ENCODE data around the gene CTRB1. TPM values are rescaled to one million over a fixed set of nuclear protein-coding genes. Genes with fewer than 3 reads are reported as not detected.
A peak's percentile ranks its signal among the peaks of the same experiment; 100 is the strongest.

CTRB1 gene
- total and polyA plus RNA-seq, 4 donors, result 0.24 TPM; not detected in 3

GRCh38 chr16:75251280-75252048 lies 32.7 kb downstream of the CTRB1 start, which contains the start of gene BCAR1:
BCAR1 (minus strand) TSS chr16:75251624; CDS start chr16:75251482, 142 bp downstream.
- Histone ChIP-seq H3K4me3 (ENCODE audit: low read depth, low read length) (peak within 1 kb of the TSS; percentile 56), H3K4me1 (ENCODE audit: control insufficient read depth, insufficient read depth, low read length) (peaks cover 89% of the 10 kb centered on the region), H3K27me3 (ENCODE audit: control insufficient read depth, insufficient read depth, low read length) (no peaks in the 10 kb centered on the region), H3K9me3 (ENCODE audit: control insufficient read depth, insufficient read depth, low read length) (no peaks in the 10 kb centered on the region), H3K27ac (ENCODE audit: low read depth, low read length) (peak within 1 kb of the TSS; percentile 97), H3K36me3 (ENCODE audit: control insufficient read depth, insufficient read depth, low read length) (peaks cover 36% of the 10 kb centered on the region)
- under 1% methylated on average over 77 of the region's 84 CpGs for WGBS (ENCODE audit: insufficient coverage)
- DNase-seq (ENCODE audit: low read depth in 4 of 6, low spot score in 6 of 6), result peak in 5 of 6 donors; percentile 59 to 93 (median 78)

GRCh38 chr16:75252049-75252864 lies 33.5 kb downstream of the CTRB1 start:
- no peak for DNase-seq (ENCODE audit: low read depth in 4 of 6, low spot score in 6 of 6)
- peak overlapping the region; percentile 86 for H3K27ac ChIP-seq (ENCODE audit: low read depth, low read length)
- peaks cover 35% of the 10 kb centered on the region for H3K36me3 ChIP-seq (ENCODE audit: control insufficient read depth, insufficient read depth, low read length)
- H3K4me1 ChIP-seq (ENCODE audit: control insufficient read depth, insufficient read depth, low read length), result peaks cover 89% of the 10 kb centered on the region
- H3K4me3 ChIP-seq (ENCODE audit: low read depth, low read length), result peak overlapping the region; percentile 26
- no peaks in the 10 kb centered on the region for H3K27me3 ChIP-seq (ENCODE audit: control insufficient read depth, insufficient read depth, low read length)
- H3K9me3 ChIP-seq (ENCODE audit: control insufficient read depth, insufficient read depth, low read length), result no peaks in the 10 kb centered on the region
- 63% methylated on average over 19 of the region's 24 CpGs for WGBS (ENCODE audit: insufficient coverage)

- peaks cover 33% of the 10 kb centered on the region for H3K36me3 ChIP-seq (ENCODE audit: control insufficient read depth, insufficient read depth, low read length)
- no peaks in the 10 kb centered on the region for H3K27me3 ChIP-seq (ENCODE audit: control insufficient read depth, insufficient read depth, low read length)
- 69% methylated on average over 9 of the region's 15 CpGs for WGBS (ENCODE audit: insufficient coverage)
- peaks cover 89% of the 10 kb centered on the region for H3K4me1 ChIP-seq (ENCODE audit: control insufficient read depth, insufficient read depth, low read length)
- peak in 1 of 6 donors; percentile 65 for DNase-seq (ENCODE audit: low read depth in 4 of 6, low spot score in 6 of 6)
- no peaks in the 10 kb centered on the region for H3K9me3 ChIP-seq (ENCODE audit: control insufficient read depth, insufficient read depth, low read length)
- no peak overlapping the region for H3K4me3 ChIP-seq (ENCODE audit: low read depth, low read length)
- peak overlapping the region; percentile 86 for H3K27ac ChIP-seq (ENCODE audit: low read depth, low read length)
Measured at GRCh38 chr16:75252946-75253911, 34.4 kb downstream of the CTRB1 start.

GRCh38 chr16:75254359-75254837 lies 35.6 kb downstream of the CTRB1 start:
- H3K4me1 ChIP-seq (ENCODE audit: control insufficient read depth, insufficient read depth, low read length), result peaks cover 88% of the 10 kb centered on the region
- 71% methylated on average over 4 of the region's 5 CpGs for WGBS (ENCODE audit: insufficient coverage)

GRCh38 chr16:75256059-75256571 lies 37.3 kb downstream of the CTRB1 start:
- 85% methylated on average over 9 of the region's 12 CpGs for WGBS (ENCODE audit: insufficient coverage)
- peaks cover 29% of the 10 kb centered on the region for H3K36me3 ChIP-seq (ENCODE audit: control insufficient read depth, insufficient read depth, low read length)
- H3K4me3 ChIP-seq (ENCODE audit: low read depth, low read length), result no peak overlapping the region
- peaks cover 77% of the 10 kb centered on the region for H3K4me1 ChIP-seq (ENCODE audit: control insufficient read depth, insufficient read depth, low read length)
- peak in 1 of 6 donors; percentile 11 for DNase-seq (ENCODE audit: low read depth in 4 of 6, low spot score in 6 of 6)
- no peaks in the 10 kb centered on the region for H3K27me3 ChIP-seq (ENCODE audit: control insufficient read depth, insufficient read depth, low read length)
- peak overlapping the region; percentile 88 for H3K27ac ChIP-seq (ENCODE audit: low read depth, low read length)
- H3K9me3 ChIP-seq (ENCODE audit: control insufficient read depth, insufficient read depth, low read length), result no peaks in the 10 kb centered on the region

More at GRCh38 chr16:75254359-75254837, 35.6 kb downstream of the CTRB1 start:
- no peaks in the 10 kb centered on the region for H3K9me3 ChIP-seq (ENCODE audit: control insufficient read depth, insufficient read depth, low read length)
- peak in 1 of 6 donors; percentile 10 for DNase-seq (ENCODE audit: low read depth in 4 of 6, low spot score in 6 of 6)
- H3K4me3 ChIP-seq (ENCODE audit: low read depth, low read length), result no peak overlapping the region
- H3K36me3 ChIP-seq (ENCODE audit: control insufficient read depth, insufficient read depth, low read length), result peaks cover 29% of the 10 kb centered on the region
- no peaks in the 10 kb centered on the region for H3K27me3 ChIP-seq (ENCODE audit: control insufficient read depth, insufficient read depth, low read length)
- H3K27ac ChIP-seq (ENCODE audit: low read depth, low read length), result peak overlapping the region; percentile 86

- H3K27ac ChIP-seq (ENCODE audit: low read depth, low read length), result peak overlapping the region; percentile 88
- peak in 2 of 6 donors; percentile 50 to 73 for DNase-seq (ENCODE audit: low read depth in 4 of 6, low spot score in 6 of 6)
- peaks cover 82% of the 10 kb centered on the region for H3K4me1 ChIP-seq (ENCODE audit: control insufficient read depth, insufficient read depth, low read length)
- H3K27me3 ChIP-seq (ENCODE audit: control insufficient read depth, insufficient read depth, low read length), result no peaks in the 10 kb centered on the region
- 37% methylated on average over 8 of the region's 14 CpGs for WGBS (ENCODE audit: insufficient coverage)
- no peak overlapping the region for H3K4me3 ChIP-seq (ENCODE audit: low read depth, low read length)
- H3K36me3 ChIP-seq (ENCODE audit: control insufficient read depth, insufficient read depth, low read length), result peaks cover 36% of the 10 kb centered on the region
- no peaks in the 10 kb centered on the region for H3K9me3 ChIP-seq (ENCODE audit: control insufficient read depth, insufficient read depth, low read length)
Measured at GRCh38 chr16:75256696-75257343, 38.0 kb downstream of the CTRB1 start.

GRCh38 chr16:75257886-75258806 lies 39.4 kb downstream of the CTRB1 start:
- H3K27me3 ChIP-seq (ENCODE audit: control insufficient read depth, insufficient read depth, low read length), result no peaks in the 10 kb centered on the region
- 72% methylated on average over 19 of the region's 21 CpGs for WGBS (ENCODE audit: insufficient coverage)
- H3K27ac ChIP-seq (ENCODE audit: low read depth, low read length), result peak overlapping the region; percentile 88
- DNase-seq (ENCODE audit: low read depth in 4 of 6, low spot score in 6 of 6), result no peak
- H3K4me3 ChIP-seq (ENCODE audit: low read depth, low read length), result no peak overlapping the region
- H3K4me1 ChIP-seq (ENCODE audit: control insufficient read depth, insufficient read depth, low read length), result peaks cover 82% of the 10 kb centered on the region
- H3K36me3 ChIP-seq (ENCODE audit: control insufficient read depth, insufficient read depth, low read length), result peaks cover 43% of the 10 kb centered on the region
- H3K9me3 ChIP-seq (ENCODE audit: control insufficient read depth, insufficient read depth, low read length), result no peaks in the 10 kb centered on the region

GRCh38 chr16:75258807-75259141 lies 40.0 kb downstream of the CTRB1 start:
- Histone ChIP-seq H3K36me3 (ENCODE audit: control insufficient read depth, insufficient read depth, low read length) (peaks cover 46% of the 10 kb centered on the region), H3K27ac (ENCODE audit: low read depth, low read length) (no peak overlapping the region), H3K4me3 (ENCODE audit: low read depth, low read length) (no peak overlapping the region), H3K4me1 (ENCODE audit: control insufficient read depth, insufficient read depth, low read length) (peaks cover 82% of the 10 kb centered on the region), H3K9me3 (ENCODE audit: control insufficient read depth, insufficient read depth, low read length) (no peaks in the 10 kb centered on the region), H3K27me3 (ENCODE audit: control insufficient read depth, insufficient read depth, low read length) (no peaks in the 10 kb centered on the region)
- no peak for DNase-seq (ENCODE audit: low read depth in 4 of 6, low spot score in 6 of 6)
- 70% methylated on average over 2 of the region's 6 CpGs for WGBS (ENCODE audit: insufficient coverage)
